ENCODE data around the gene ARL15. TPM values are rescaled to one million over a fixed set of nuclear protein-coding genes. Genes with fewer than 3 reads are reported as not detected.

ARL15 gene
- total RNA-seq, 1 experiment from 2014 or later = 140 TPM

- Histone ChIP-seq H3K9me3 (no peaks in the 10 kb centered on the region), H3K4me3 (ENCODE audit: low read depth, low read length) (no peak overlapping the region), H3K27me3 (replicated peaks; ENCODE audit: control insufficient read depth, insufficient read depth, low read length) (no peaks in the 10 kb centered on the region), H3K36me3 (ENCODE audit: control insufficient read depth, insufficient read depth, low read length) (no peaks in the 10 kb centered on the region), H3K4me1 (no peaks in the 10 kb centered on the region)
- no peaks in the 10 kb centered on the region for H3K27me3 Mint-ChIP-seq (ENCODE audit: insufficient read depth, unreplicated experiment)
- ChIA-PET POLR2A (no interaction called here), CTCF (no interaction called here)
- no peak overlapping the region for H3K4me3 Mint-ChIP-seq (ENCODE audit: unreplicated experiment)
- DNase-seq = no peak
- no TSS peak for BruUV-seq (replicated peaks)
- no peak overlapping the region for H3K27ac Mint-ChIP-seq (ENCODE audit: unreplicated experiment)
- H3K9me3 Mint-ChIP-seq (ENCODE audit: unreplicated experiment) = no peaks in the 10 kb centered on the region
- no peak for TF ChIP-seq CTCF (IDR thresholded peaks at IDR 0.05; ENCODE audit: insufficient read depth in 1 of 2, low read depth in 1 of 2, low read length in 1 of 2, severe bottlenecking in 1 of 2, unreplicated experiment in 1 of 2)
- H3K36me3 Mint-ChIP-seq (ENCODE audit: insufficient read depth, unreplicated experiment) = peaks cover 23% of the 10 kb centered on the region
- no peaks in the 10 kb centered on the region for H3K4me1 Mint-ChIP-seq (ENCODE audit: low read depth, unreplicated experiment)
- intact Hi-C loops (cut with micrococcal nuclease; ENCODE audit: unreplicated experiment) = no loop called here
These were observed 416.7 kb downstream of the ARL15 start for GRCh38 chr5:53893626-53894025.

GRCh38 chr5:53892224-53892623, 418.1 kb downstream of the ARL15 start:
- Histone ChIP-seq H3K4me3 (ENCODE audit: low read depth, low read length) (no peak overlapping the region), H3K27me3 (replicated peaks; ENCODE audit: control insufficient read depth, insufficient read depth, low read length) (no peaks in the 10 kb centered on the region), H3K9me3 (no peaks in the 10 kb centered on the region), H3K36me3 (ENCODE audit: control insufficient read depth, insufficient read depth, low read length) (no peaks in the 10 kb centered on the region), H3K4me1 (no peaks in the 10 kb centered on the region)
- no peak overlapping the region for H3K27ac Mint-ChIP-seq (ENCODE audit: unreplicated experiment)
- ChIA-PET POLR2A (no interaction called here), CTCF (no interaction called here)
- no peak for TF ChIP-seq CTCF (IDR thresholded peaks at IDR 0.05; ENCODE audit: insufficient read depth in 1 of 2, low read depth in 1 of 2, low read length in 1 of 2, severe bottlenecking in 1 of 2, unreplicated experiment in 1 of 2)
- intact Hi-C loops (cut with micrococcal nuclease; ENCODE audit: unreplicated experiment) = no loop called here
- no peaks in the 10 kb centered on the region for H3K27me3 Mint-ChIP-seq (ENCODE audit: insufficient read depth, unreplicated experiment)
- H3K4me1 Mint-ChIP-seq (ENCODE audit: low read depth, unreplicated experiment) = no peaks in the 10 kb centered on the region
- BruUV-seq (replicated peaks) = no TSS peak
- H3K9me3 Mint-ChIP-seq (ENCODE audit: unreplicated experiment) = no peaks in the 10 kb centered on the region
- no peak for DNase-seq
- peaks cover 28% of the 10 kb centered on the region for H3K36me3 Mint-ChIP-seq (ENCODE audit: insufficient read depth, unreplicated experiment)
- no peak overlapping the region for H3K4me3 Mint-ChIP-seq (ENCODE audit: unreplicated experiment)

GRCh38 chr5:53891159-53891558, 419.2 kb downstream of the ARL15 start:
- no peaks in the 10 kb centered on the region for H3K9me3 ChIP-seq
- intact Hi-C loops (cut with micrococcal nuclease; ENCODE audit: unreplicated experiment) = no loop called here
- no peaks in the 10 kb centered on the region for H3K36me3 ChIP-seq (ENCODE audit: control insufficient read depth, insufficient read depth, low read length)
- H3K4me1 ChIP-seq = no peaks in the 10 kb centered on the region
- ChIA-PET CTCF (no interaction called here), POLR2A (no interaction called here)
- H3K4me3 Mint-ChIP-seq (ENCODE audit: unreplicated experiment) = no peak overlapping the region
- H3K27me3 ChIP-seq (replicated peaks; ENCODE audit: control insufficient read depth, insufficient read depth, low read length) = no peaks in the 10 kb centered on the region
- H3K9me3 Mint-ChIP-seq (ENCODE audit: unreplicated experiment) = no peaks in the 10 kb centered on the region
- H3K27ac Mint-ChIP-seq (ENCODE audit: unreplicated experiment) = no peak overlapping the region
- TF ChIP-seq CTCF (IDR thresholded peaks at IDR 0.05; ENCODE audit: insufficient read depth in 1 of 2, low read depth in 1 of 2, low read length in 1 of 2, severe bottlenecking in 1 of 2, unreplicated experiment in 1 of 2) = no peak
- H3K4me1 Mint-ChIP-seq (ENCODE audit: low read depth, unreplicated experiment) = no peaks in the 10 kb centered on the region
- no peak for DNase-seq
- no TSS peak for BruUV-seq (replicated peaks)
- H3K36me3 Mint-ChIP-seq (ENCODE audit: insufficient read depth, unreplicated experiment) = peaks cover 28% of the 10 kb centered on the region
- H3K27me3 Mint-ChIP-seq (ENCODE audit: insufficient read depth, unreplicated experiment) = no peaks in the 10 kb centered on the region
- H3K4me3 ChIP-seq (ENCODE audit: low read depth, low read length) = no peak overlapping the region

All from Caco-2 (cell line).